ENCODE results near the gene DKC1. TPM values are rescaled to one million over a fixed set of nuclear protein-coding genes. Genes with fewer than 3 reads are reported as not detected.

The DKC1 gene
- total RNA-seq, 4 donors from 2014 or later = 18.4 to 32.8 (median 19.8) TPM

GRCh38 chrX:154748712-154749339 lies 13.8 kb upstream of the DKC1 start:
- no peak for TF ChIP-seq POLR2A (IDR thresholded peaks at IDR 0.05)
- TF ChIP-seq CTCF (IDR thresholded peaks at IDR 0.05) = peak; percentile 62 to 84 (median 79)
- TF ChIP-seq POLR2AphosphoS5 (IDR thresholded peaks at IDR 0.05) = no peak
- peak overlapping the region in 3 of 4 donors; percentile 62 to 73 (median 69) for H3K27ac ChIP-seq
- H3K4me3 ChIP-seq = peak overlapping the region in 1 of 2 donors; percentile 4
- ATAC-seq = peak; percentile 72
- H3K36me3 ChIP-seq = no peaks in the 10 kb centered on the region
- peaks cover 0 to 22% (median 0%) of the 10 kb centered on the region in 3 donors for H3K4me1 ChIP-seq
- no peaks in the 10 kb centered on the region for H3K9me3 ChIP-seq
- WGBS, 2 donors (ENCODE audit: low coverage in 1 of 2) = 0 to 51% methylated on average over 6 to 7 of the region's 11 CpGs
- no peaks in the 10 kb centered on the region for H3K27me3 ChIP-seq

GRCh38 chrX:154749856-154750255 lies 12.8 kb upstream of the DKC1 start:
- WGBS, 2 donors (ENCODE audit: low coverage in 1 of 2) = 6 to 36% methylated on average over 6 of the region's 6 CpGs
- no peak for ATAC-seq
- Histone ChIP-seq H3K27ac (peak overlapping the region in 3 of 4 donors; percentile 80 to 85 (median 85)), H3K36me3 (no peaks in the 10 kb centered on the region), H3K9me3 (no peaks in the 10 kb centered on the region), H3K27me3 (no peaks in the 10 kb centered on the region), H3K4me1 (peaks cover 0 to 22% (median 0%) of the 10 kb centered on the region in 3 donors), H3K4me3 (peak overlapping the region; percentile 58 to 71)
- no peak for TF ChIP-seq POLR2A (IDR thresholded peaks at IDR 0.05)
- no peak for TF ChIP-seq EP300 (IDR thresholded peaks at IDR 0.05)
- no peak for TF ChIP-seq CTCF (IDR thresholded peaks at IDR 0.05)
- no peak for TF ChIP-seq POLR2AphosphoS5 (IDR thresholded peaks at IDR 0.05)

- H3K4me3 ChIP-seq = peak within 1 kb of the TSS; percentile 58 to 71
- H3K27ac ChIP-seq = peak within 1 kb of the TSS; percentile 80 to 85 (median 84)
- H3K36me3 ChIP-seq = no peaks in the 10 kb centered on the region
- H3K4me1 ChIP-seq = peaks cover 0 to 22% (median 0%) of the 10 kb centered on the region in 3 donors
- H3K9me3 ChIP-seq = no peaks in the 10 kb centered on the region
- no peaks in the 10 kb centered on the region for H3K27me3 ChIP-seq
- peak; percentile 63 for ATAC-seq
- TF ChIP-seq POLR2AphosphoS5 (IDR thresholded peaks at IDR 0.05) (no peak), POLR2A (IDR thresholded peaks at IDR 0.05) (peak in 1 of 2 donors; percentile 14)
- WGBS, 2 donors (ENCODE audit: low coverage in 1 of 2) = 0 to 7% methylated on average over 1 to 15 of the region's 98 CpGs
Measured at GRCh38 chrX:154750301-154751202, 12.1 kb upstream of the DKC1 start, which contains the start of gene GAB3. Gene GAB3 (minus strand): TSS chrX:154751077. CDS start chrX:154751025, 52 bp downstream.

- H3K9me3 ChIP-seq = no peaks in the 10 kb centered on the region
- TF ChIP-seq EP300 (IDR thresholded peaks at IDR 0.05) = no peak
- TF ChIP-seq POLR2A (IDR thresholded peaks at IDR 0.05) = no peak
- no peak for TF ChIP-seq POLR2AphosphoS5 (IDR thresholded peaks at IDR 0.05)
- no peak for TF ChIP-seq CTCF (IDR thresholded peaks at IDR 0.05)
- WGBS, 2 donors (ENCODE audit: low coverage in 1 of 2) = 40 to 70% methylated on average over 1 to 2 of the region's 20 CpGs
- peak overlapping the region; percentile 59 to 85 (median 82) for H3K27ac ChIP-seq
- H3K36me3 ChIP-seq = no peaks in the 10 kb centered on the region
- peak overlapping the region; percentile 58 to 71 for H3K4me3 ChIP-seq
- H3K4me1 ChIP-seq = peaks cover 0 to 22% (median 0%) of the 10 kb centered on the region in 3 donors
- H3K27me3 ChIP-seq = no peaks in the 10 kb centered on the region
- ATAC-seq = no peak
Measured at GRCh38 chrX:154751203-154751668, 11.4 kb upstream of the DKC1 start.

GRCh38 chrX:154751669-154752271 lies 10.9 kb upstream of the DKC1 start:
- no peak for TF ChIP-seq POLR2A (IDR thresholded peaks at IDR 0.05)
- TF ChIP-seq EP300 (IDR thresholded peaks at IDR 0.05) = no peak
- TF ChIP-seq CTCF (IDR thresholded peaks at IDR 0.05) = no peak
- no peak for TF ChIP-seq POLR2AphosphoS5 (IDR thresholded peaks at IDR 0.05)
- no peak for ATAC-seq
- Histone ChIP-seq H3K4me3 (peak overlapping the region in 1 of 2 donors; percentile 58), H3K27me3 (no peaks in the 10 kb centered on the region), H3K4me1 (peaks cover 0 to 22% (median 0%) of the 10 kb centered on the region in 3 donors), H3K36me3 (no peaks in the 10 kb centered on the region), H3K9me3 (no peaks in the 10 kb centered on the region), H3K27ac (peak overlapping the region in 1 of 4 donors; percentile 85)
- 73% methylated on average over 8 of the region's 9 CpGs; no CpG with 5 or more reads in 1 of the 2 donors for WGBS, 2 donors (ENCODE audit: low coverage in 1 of 2)
